ENCODE results near the gene SLC27A1. TPM values are rescaled to one million over a fixed set of nuclear protein-coding genes. Genes with fewer than 3 reads are reported as not detected.
"Not testable (repeated sequence)": the region's sequence is repeated elsewhere in the genome, so short reads cannot be mapped to it uniquely, and the experiment has no call there.

The SLC27A1 gene
- total and polyA plus RNA-seq, 2 donors: 2.0 to 11.9 TPM

DNA sequence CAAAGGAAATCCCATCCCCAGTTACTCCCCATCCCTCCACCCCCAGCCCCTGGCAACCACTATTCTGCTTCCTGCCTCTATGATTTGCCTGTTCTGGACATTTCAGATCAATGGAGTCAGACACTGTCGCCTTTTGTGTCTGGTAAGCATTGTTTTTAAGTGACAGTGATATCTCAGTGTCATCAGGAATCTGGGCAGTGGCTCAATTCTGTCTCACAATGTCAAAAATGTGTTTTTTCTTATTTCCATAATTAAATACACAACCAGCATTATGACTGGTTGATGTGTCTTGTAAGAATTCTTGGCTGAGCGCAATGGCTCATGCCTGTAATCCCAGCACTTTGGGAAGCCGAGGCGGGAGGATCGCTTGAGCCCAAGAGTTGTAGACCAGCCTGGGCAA is 21.0 kb downstream of the SLC27A1 start:
- Histone ChIP-seq H3K4me1 (ENCODE audit: control insufficient read depth in 2 of 2, insufficient read depth in 2 of 2, low read length in 2 of 2) (peaks cover 6 to 31% of the 10 kb centered on the region in 2 donors), H3K9me3 (ENCODE audit: control insufficient read depth in 2 of 2, insufficient read depth in 1 of 2, low read length in 1 of 2) (no peaks in the 10 kb centered on the region), H3K36me3 (ENCODE audit: control insufficient read depth in 2 of 2, insufficient read depth in 2 of 2, low read length in 1 of 2) (no peaks in the 10 kb centered on the region), H3K4me3 (ENCODE audit: low read length in 2 of 2) (no peak overlapping the region), H3K27ac (ENCODE audit: low read depth in 1 of 2, low read length in 1 of 2) (no peak overlapping the region), H3K27me3 (ENCODE audit: control insufficient read depth in 2 of 2, insufficient read depth in 1 of 2, low read length in 1 of 2) (no peaks in the 10 kb centered on the region)
- DNase-seq (ENCODE audit: low read depth in 6 of 9, low spot score in 9 of 9): no peak
- WGBS: 96% methylated on average over 5 of the region's 5 CpGs

DNA sequence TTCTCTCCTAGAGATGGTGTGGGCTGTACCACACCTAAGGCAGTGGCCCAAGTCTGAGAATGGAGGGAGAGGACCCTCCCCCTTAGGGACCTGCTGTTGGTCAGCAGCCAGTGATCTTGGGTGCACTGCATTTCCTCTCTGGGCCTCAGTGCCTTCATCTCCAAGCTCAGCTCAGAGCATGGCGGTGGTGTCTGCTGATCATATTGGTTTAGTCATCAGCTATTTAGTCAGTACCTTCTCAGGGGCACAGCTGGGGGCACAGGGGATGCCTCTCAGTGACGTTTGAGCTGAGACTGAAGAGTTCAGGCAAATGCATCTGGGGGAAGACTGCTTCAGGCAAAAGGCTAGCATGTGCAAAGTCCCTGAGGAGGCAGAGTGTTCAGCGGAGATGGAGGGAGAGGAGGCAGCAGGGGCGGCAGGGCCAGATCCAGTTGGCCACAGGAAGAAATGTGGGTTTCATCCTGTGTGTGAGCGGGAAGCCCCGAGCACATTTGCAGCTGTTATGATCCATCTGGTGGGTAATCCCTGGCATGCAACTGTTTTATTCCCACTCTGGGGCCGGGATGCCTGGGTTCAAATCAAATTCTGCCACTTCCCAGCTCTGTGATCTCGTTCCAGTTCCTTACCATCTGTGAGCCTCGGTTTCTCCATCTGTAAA is 25.4 kb downstream of the SLC27A1 start:
- no peaks in the 10 kb centered on the region for H3K9me3 ChIP-seq (ENCODE audit: control insufficient read depth in 2 of 2, insufficient read depth in 1 of 2, low read length in 1 of 2)
- WGBS: 76% methylated on average over 9 of the region's 9 CpGs
- H3K36me3 ChIP-seq (ENCODE audit: control insufficient read depth in 2 of 2, insufficient read depth in 2 of 2, low read length in 1 of 2): peaks cover under 1 to 4% of the 10 kb centered on the region in 2 donors
- no peaks in the 10 kb centered on the region for H3K27me3 ChIP-seq (ENCODE audit: control insufficient read depth in 2 of 2, insufficient read depth in 1 of 2, low read length in 1 of 2)
- no peak overlapping the region for H3K4me3 ChIP-seq (ENCODE audit: low read length in 2 of 2)
- no peak for DNase-seq (ENCODE audit: low read depth in 6 of 9, low spot score in 9 of 9)
- H3K27ac ChIP-seq (ENCODE audit: low read depth in 1 of 2, low read length in 1 of 2): no peak overlapping the region
- H3K4me1 ChIP-seq (ENCODE audit: control insufficient read depth in 2 of 2, insufficient read depth in 2 of 2, low read length in 2 of 2): peaks cover 0 to 48% of the 10 kb centered on the region in 2 donors

DNA sequence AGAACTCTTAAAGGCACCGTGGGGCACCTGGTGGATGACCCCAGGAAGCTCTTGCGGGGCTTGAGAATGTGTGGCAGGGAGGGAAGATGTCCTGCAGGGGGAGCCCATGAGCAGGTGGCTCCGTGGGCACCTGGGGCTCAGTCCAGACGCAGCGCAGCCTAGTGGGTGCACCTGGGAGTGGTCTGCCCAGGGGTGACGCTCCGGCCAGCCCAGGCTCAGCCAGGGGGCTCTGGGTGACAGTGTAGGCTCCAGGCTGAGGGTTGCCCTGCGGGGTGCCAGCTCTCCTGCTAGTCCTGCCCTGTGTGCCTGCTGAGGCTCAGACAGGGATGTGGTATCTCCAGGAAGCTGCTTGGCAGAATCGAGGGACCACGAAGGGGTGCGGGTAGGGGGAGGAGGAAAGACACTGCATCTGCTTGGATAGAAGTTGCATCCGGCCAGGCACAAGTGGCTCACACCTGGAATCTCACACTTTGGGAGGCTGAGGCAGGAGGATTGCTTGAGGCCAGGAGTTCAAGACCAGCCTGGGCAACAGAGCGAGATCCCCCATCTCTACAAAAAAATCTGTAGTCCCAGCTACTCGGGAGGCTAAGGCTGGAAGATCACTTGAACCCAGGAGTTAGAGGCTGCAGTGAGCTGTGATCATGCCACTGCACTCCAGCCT is 26.1 kb downstream of the SLC27A1 start:
- Histone ChIP-seq H3K9me3 (ENCODE audit: control insufficient read depth in 2 of 2, insufficient read depth in 1 of 2, low read length in 1 of 2) (no peaks in the 10 kb centered on the region), H3K27ac (ENCODE audit: low read depth in 1 of 2, low read length in 1 of 2) (no peak overlapping the region), H3K27me3 (ENCODE audit: control insufficient read depth in 2 of 2, insufficient read depth in 1 of 2, low read length in 1 of 2) (no peaks in the 10 kb centered on the region), H3K4me1 (ENCODE audit: control insufficient read depth in 2 of 2, insufficient read depth in 2 of 2, low read length in 2 of 2) (peaks cover 0 to 48% of the 10 kb centered on the region in 2 donors), H3K36me3 (ENCODE audit: control insufficient read depth in 2 of 2, insufficient read depth in 2 of 2, low read length in 1 of 2) (peaks cover 4 to 6% of the 10 kb centered on the region in 2 donors), H3K4me3 (ENCODE audit: low read length in 2 of 2) (no peak overlapping the region)
- peak; percentile 52 to 89 (median 79) for DNase-seq (ENCODE audit: low read depth in 6 of 9, low spot score in 9 of 9)
- WGBS: 22% methylated on average over 14 of the region's 14 CpGs

DNA sequence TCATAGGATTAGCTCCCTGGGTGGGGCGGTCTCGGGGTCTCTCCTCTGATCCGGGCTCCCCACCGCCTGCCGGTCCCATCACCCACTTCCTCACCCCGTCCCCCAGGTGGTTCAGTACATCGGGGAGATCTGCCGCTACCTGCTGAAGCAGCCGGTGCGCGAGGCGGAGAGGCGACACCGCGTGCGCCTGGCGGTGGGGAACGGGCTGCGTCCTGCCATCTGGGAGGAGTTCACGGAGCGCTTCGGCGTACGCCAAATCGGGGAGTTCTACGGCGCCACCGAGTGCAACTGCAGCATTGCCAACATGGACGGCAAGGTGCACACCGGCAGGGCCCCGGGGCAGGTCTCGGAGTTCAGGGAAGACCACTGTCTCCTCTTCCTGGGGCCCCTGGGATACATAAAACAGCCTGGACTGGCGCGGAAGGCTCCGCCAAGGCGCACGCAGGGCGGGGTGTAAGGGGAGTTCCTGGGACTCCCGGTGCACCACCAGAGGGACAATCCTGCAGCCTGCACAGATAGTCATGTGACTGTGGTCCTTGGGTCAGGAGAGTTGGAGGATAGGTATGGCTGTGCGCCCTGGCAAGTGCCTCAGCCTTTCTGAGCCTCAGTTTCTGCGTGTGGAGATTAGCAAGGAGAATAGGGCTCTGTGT is 26.9 kb downstream of the SLC27A1 start:
- H3K4me3 ChIP-seq (ENCODE audit: low read length in 2 of 2): no peak overlapping the region
- H3K27ac ChIP-seq (ENCODE audit: low read depth in 1 of 2, low read length in 1 of 2): no peak overlapping the region
- H3K27me3 ChIP-seq (ENCODE audit: control insufficient read depth in 2 of 2, insufficient read depth in 1 of 2, low read length in 1 of 2): no peaks in the 10 kb centered on the region
- H3K4me1 ChIP-seq (ENCODE audit: control insufficient read depth in 2 of 2, insufficient read depth in 2 of 2, low read length in 2 of 2): peaks cover 0 to 48% of the 10 kb centered on the region in 2 donors
- H3K9me3 ChIP-seq (ENCODE audit: control insufficient read depth in 2 of 2, insufficient read depth in 1 of 2, low read length in 1 of 2): no peaks in the 10 kb centered on the region
- WGBS: 95% methylated on average over 41 of the region's 41 CpGs
- DNase-seq (ENCODE audit: low read depth in 6 of 9, low spot score in 9 of 9): no peak
- peaks cover 4 to 6% of the 10 kb centered on the region in 2 donors for H3K36me3 ChIP-seq (ENCODE audit: control insufficient read depth in 2 of 2, insufficient read depth in 2 of 2, low read length in 1 of 2)

DNA sequence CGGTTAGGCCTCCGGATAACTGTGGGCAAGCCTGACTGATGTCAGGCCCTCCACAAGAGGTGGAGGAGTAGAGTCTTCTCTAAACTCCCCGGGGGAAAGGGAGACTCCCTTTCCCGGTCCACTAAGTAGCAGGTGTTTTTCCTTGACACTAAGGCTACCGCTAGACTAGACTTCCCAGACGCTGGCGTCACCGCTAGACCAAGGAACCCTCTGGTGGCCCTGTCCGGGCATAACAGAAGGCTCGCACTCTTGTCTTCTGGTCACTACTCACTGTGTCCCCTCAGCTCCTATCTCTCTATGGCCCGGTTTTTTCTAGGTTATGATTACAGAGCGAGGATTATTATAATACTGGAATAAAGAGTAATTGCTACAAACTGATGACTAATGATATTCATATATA is 28.7 kb downstream of the SLC27A1 start:
- 86% methylated on average over 12 of the region's 12 CpGs for WGBS

DNA sequence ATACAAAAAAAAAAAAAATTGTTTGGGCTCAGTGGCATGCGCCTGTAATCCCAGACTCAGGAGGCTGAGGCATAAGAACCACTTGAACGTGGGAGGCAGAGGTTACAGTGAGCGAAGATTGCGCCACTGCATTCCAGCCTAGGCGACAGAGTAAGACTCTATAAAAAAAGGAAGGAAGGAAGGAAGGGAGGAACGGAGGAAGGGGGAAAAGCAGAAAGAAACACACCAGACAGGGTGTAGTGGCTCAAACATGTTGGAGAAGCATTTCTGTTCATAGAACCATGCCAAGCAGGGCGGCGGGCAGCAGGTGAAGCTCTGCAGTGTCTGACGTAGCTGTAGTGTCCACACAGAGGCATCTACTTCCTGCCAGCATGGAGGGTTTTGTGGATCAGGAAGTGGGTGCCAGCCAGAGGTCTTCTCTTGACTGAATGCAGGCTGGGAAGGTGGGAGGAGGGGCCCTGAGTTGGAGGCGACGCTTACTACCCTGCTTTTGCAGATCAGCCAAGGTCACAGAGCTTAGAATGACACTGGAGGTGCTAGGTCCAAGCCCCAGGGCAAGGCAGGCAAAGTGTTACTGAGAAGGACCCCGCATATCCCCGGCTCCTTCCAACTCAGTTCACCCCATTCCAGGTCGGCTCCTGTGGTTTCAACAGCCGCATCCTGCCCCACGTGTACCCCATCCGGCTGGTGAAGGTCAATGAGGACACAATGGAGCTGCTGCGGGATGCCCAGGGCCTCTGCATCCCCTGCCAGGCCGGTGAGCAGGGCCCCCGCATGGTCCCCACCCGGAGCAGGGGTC is 29.5 kb downstream of the SLC27A1 start:
- no peaks in the 10 kb centered on the region for H3K27me3 ChIP-seq (ENCODE audit: control insufficient read depth in 2 of 2, insufficient read depth in 1 of 2, low read length in 1 of 2)
- no peak overlapping the region for H3K4me3 ChIP-seq (ENCODE audit: low read length in 2 of 2)
- H3K36me3 ChIP-seq (ENCODE audit: control insufficient read depth in 2 of 2, insufficient read depth in 2 of 2, low read length in 1 of 2): peaks cover 4 to 6% of the 10 kb centered on the region in 2 donors
- peak overlapping the region in 1 of 2 donors; percentile 27 for H3K27ac ChIP-seq (ENCODE audit: low read depth in 1 of 2, low read length in 1 of 2)
- DNase-seq (ENCODE audit: low read depth in 6 of 9, low spot score in 9 of 9): peak in 3 of 9 donors; percentile 33 to 61 (median 44)
- H3K4me1 ChIP-seq (ENCODE audit: control insufficient read depth in 2 of 2, insufficient read depth in 2 of 2, low read length in 2 of 2): peaks cover 0 to 48% of the 10 kb centered on the region in 2 donors
- WGBS: 53% methylated on average over 21 of the region's 21 CpGs
- H3K9me3 ChIP-seq (ENCODE audit: control insufficient read depth in 2 of 2, insufficient read depth in 1 of 2, low read length in 1 of 2): no peaks in the 10 kb centered on the region

More for the DNA sequence above, 28.7 kb downstream of the SLC27A1 start:
- not testable (repeated sequence) for DNase-seq (ENCODE audit: low read depth in 6 of 9, low spot score in 9 of 9); H3K9me3 ChIP-seq (ENCODE audit: control insufficient read depth in 2 of 2, insufficient read depth in 1 of 2, low read length in 1 of 2); H3K36me3 ChIP-seq (ENCODE audit: control insufficient read depth in 2 of 2, insufficient read depth in 2 of 2, low read length in 1 of 2); H3K4me3 ChIP-seq (ENCODE audit: low read length in 2 of 2); H3K27me3 ChIP-seq (ENCODE audit: control insufficient read depth in 2 of 2, insufficient read depth in 1 of 2, low read length in 1 of 2)
- Histone ChIP-seq H3K4me1 (ENCODE audit: control insufficient read depth in 2 of 2, insufficient read depth in 2 of 2, low read length in 2 of 2) (peaks cover 0 to 48% of the 10 kb centered on the region in 2 donors), H3K27ac (ENCODE audit: low read depth in 1 of 2, low read length in 1 of 2) (peak overlapping the region in 1 of 2 donors; percentile 53)

DNA sequence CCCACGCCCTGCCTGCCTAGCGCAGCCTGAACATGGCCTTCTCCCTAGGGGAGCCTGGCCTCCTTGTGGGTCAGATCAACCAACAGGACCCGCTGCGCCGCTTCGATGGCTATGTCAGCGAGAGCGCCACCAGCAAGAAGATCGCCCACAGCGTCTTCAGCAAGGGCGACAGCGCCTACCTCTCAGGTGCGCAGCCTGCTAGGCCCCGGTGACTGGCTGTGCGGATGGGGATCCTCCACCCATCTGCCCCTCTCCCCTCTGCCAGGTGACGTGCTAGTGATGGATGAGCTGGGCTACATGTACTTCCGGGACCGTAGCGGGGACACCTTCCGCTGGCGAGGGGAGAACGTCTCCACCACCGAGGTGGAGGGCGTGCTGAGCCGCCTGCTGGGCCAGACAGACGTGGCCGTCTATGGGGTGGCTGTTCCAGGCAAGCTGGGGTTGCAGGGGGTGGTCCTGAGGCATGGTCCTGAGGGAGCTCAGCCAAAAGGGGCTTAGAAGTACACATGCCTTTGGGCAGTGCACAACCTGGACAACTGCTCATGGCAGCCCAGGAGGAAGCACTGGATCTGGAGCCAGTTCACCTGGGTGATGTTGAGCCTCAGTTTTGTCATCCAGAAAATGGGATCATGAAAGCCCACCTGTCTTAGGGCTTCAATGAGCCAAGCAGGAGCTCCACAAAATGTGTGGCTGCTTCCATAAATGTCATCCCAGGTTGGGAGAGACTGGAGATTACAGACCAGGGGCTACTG is 30.3 kb downstream of the SLC27A1 start:
- 97% methylated on average over 27 of the region's 27 CpGs for WGBS
- Histone ChIP-seq H3K27ac (ENCODE audit: low read depth in 1 of 2, low read length in 1 of 2) (no peak overlapping the region), H3K4me1 (ENCODE audit: control insufficient read depth in 2 of 2, insufficient read depth in 2 of 2, low read length in 2 of 2) (peaks cover 0 to 48% of the 10 kb centered on the region in 2 donors), H3K27me3 (ENCODE audit: control insufficient read depth in 2 of 2, insufficient read depth in 1 of 2, low read length in 1 of 2) (no peaks in the 10 kb centered on the region), H3K36me3 (ENCODE audit: control insufficient read depth in 2 of 2, insufficient read depth in 2 of 2, low read length in 1 of 2) (peaks cover 5 to 6% of the 10 kb centered on the region in 2 donors), H3K4me3 (ENCODE audit: low read length in 2 of 2) (no peak overlapping the region), H3K9me3 (ENCODE audit: control insufficient read depth in 2 of 2, insufficient read depth in 1 of 2, low read length in 1 of 2) (no peaks in the 10 kb centered on the region)
- DNase-seq (ENCODE audit: low read depth in 6 of 9, low spot score in 9 of 9): no peak

DNA sequence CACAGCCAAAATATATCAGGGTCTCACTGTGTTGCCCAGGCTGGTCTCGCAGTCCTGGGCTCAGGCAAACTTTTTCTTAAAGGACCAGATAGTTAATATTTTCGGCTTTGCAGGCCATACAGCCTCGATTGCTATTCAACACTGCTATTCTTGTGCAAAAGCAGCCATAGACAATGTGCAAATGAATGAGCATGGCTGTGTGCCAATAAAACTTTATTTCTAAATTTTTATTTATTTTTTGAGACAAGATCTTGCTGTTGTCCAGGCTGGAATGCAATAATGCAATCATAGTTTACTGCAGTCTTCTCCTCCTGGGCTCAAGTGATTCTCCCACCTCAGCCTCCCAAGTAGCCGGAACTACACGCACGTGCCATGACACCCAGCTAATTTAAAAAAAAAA is 32.9 kb downstream of the SLC27A1 start:
- 98% methylated on average over 6 of the region's 6 CpGs for WGBS
- H3K4me3 ChIP-seq (ENCODE audit: low read length in 2 of 2): no peak overlapping the region
- no peak overlapping the region for H3K27ac ChIP-seq (ENCODE audit: low read depth in 1 of 2, low read length in 1 of 2)
- peaks cover 0 to 23% of the 10 kb centered on the region in 2 donors for H3K4me1 ChIP-seq (ENCODE audit: control insufficient read depth in 2 of 2, insufficient read depth in 2 of 2, low read length in 2 of 2)
- no peaks in the 10 kb centered on the region for H3K9me3 ChIP-seq (ENCODE audit: control insufficient read depth in 2 of 2, insufficient read depth in 1 of 2, low read length in 1 of 2)
- peaks cover 6 to 14% of the 10 kb centered on the region in 2 donors for H3K36me3 ChIP-seq (ENCODE audit: control insufficient read depth in 2 of 2, insufficient read depth in 2 of 2, low read length in 1 of 2)
- no peaks in the 10 kb centered on the region for H3K27me3 ChIP-seq (ENCODE audit: control insufficient read depth in 2 of 2, insufficient read depth in 1 of 2, low read length in 1 of 2)
- no peak for DNase-seq (ENCODE audit: low read depth in 6 of 9, low spot score in 9 of 9)
